COLO668 (cell line): Measurements from ENCODE around the gene ROGDI.

Source experiments
- DNase-seq: peaks from one replicate; lab custom pipeline; 2025; ENCODE audit not compliant: unreplicated experiment; lab: John Stamatoyannopoulos, UW

ROGDI gene

GRCh38 chr16:4814542-4815173, 12.2 kb upstream of the ROGDI start:
- no peak for DNase-seq

DNA sequence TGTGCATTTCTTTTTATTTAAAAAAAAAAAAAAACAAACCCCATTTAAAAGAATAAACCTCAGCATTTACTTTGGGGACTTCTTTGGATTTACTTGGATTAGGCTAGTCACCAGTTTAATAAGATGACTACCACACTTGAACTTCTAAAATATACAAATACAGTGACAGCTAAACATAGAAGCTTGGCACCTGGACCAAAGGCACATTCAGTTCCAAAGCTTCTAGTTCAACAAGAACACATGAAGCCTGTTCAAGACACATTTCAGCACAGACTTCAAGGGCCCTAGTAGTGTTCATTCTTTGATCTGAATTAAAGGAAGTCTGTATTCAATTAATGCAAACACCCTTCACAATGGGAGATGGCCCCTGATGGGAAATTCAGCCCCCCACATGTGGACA, 11.6 kb upstream of the ROGDI start:
- no peak for DNase-seq

GRCh38 chr16:4813251-4814003, 11.0 kb upstream of the ROGDI start:
- no peak for DNase-seq

GRCh38 chr16:4811773-4812172, 9.3 kb upstream of the ROGDI start:
- no peak for DNase-seq

DNA sequence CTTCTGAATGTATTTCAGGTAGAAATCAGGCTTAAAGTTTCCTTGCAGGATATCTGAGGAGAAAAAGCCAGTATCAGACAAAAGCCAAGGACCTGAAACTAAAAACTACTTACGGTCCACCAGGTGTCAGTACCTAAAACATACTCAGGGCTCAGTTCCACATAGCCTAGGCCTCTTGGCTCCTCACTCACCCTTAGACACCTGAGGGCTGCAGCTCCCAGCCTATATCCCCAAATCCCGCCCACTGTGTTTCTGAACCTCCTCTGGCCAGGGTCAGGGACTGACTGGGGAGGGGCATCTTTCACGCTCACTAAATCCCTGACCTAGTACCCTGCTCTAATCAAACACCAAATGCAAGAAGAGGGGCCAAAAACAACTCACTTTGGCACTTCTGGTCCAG, 8.8 kb upstream of the ROGDI start:
- DNase-seq, result no peak

- no peak for DNase-seq
Observed at GRCh38 chr16:4806280-4806679, 3.8 kb upstream of the ROGDI start.

DNA sequence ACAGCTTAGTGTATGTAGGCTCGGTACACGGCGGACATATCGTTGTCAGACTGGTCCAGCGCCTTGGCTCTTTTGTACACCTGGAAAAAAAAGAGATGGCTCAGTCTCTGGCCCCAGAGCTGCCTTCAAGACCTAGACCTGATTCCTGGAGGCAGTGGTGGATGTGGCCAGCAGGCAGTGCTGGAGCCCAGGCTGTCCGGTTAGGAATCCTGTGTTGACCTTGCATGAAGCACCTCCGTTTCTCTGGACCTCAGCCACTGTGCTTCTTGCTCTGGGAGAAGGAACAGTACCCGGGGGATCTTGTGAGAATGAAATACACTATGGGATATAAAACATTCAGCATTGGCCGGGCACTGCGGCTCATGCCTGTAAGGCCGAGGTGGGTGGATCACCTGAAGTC, 2.8 kb upstream of the ROGDI start:
- no peak for DNase-seq

DNA sequence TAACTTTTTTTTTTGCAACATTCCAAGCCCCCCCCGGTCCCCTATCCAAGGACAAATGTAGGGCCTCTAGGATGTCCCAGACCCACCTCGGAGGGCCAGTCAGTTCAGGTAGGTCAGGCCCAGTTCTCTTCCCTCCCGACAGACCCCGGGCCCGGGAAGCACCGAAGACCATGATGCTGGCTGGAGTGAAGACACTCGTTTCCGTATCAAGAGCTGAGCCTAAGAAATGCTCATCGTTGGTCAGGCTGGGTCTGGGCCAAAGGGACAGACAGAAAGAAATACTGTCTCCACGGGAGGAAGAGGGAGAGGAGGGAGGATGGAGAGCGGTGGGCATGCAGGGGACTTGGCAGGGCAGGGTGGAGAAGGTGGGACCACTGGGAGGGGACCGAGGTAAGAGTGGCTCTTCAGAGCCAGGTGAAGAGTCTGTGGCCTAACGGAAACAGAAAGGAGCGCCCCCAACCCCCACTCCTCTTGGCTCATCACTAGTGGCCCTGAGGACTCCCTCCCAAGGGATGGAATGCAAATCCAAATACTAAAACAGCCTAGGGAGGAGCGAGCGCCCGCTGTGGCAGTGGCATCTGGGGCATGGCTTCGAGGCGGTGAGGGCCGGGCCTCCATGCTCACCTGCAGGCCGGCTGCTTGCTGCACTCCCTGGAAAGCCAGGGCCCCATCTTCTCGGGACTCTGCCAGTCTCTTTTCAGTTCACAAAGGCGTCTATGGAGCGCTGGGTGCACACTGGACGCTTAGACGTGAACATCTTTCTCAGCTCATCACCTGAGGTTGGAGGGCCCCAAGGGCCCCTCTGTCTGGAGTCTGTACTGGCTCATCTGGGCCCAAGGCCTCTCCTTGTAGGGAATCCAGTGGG, 1.7 kb upstream of the ROGDI start:
- DNase-seq, result no peak

DNA sequence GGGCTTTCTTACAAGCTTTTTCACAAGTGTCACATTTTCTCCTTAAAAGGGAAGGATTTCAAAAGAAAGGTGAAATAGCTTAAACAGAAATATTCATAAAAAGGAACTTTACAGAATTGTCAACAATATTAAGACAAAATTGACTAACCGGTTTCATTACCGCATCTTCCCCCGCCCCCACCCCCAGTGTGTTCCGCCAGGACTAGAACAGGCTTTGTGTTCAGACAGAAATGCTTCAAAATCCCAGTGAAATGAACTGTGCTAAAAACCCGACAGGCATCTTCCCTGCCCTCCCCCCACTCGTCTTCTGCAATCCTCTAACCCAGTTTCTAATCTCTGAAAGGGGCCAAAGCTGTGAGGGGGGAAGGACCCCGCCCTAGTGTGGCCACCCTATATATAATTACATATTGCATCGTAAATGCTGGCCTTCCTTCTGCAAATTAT, 990 bp upstream of the ROGDI start:
- DNase-seq, result no peak

DNA sequence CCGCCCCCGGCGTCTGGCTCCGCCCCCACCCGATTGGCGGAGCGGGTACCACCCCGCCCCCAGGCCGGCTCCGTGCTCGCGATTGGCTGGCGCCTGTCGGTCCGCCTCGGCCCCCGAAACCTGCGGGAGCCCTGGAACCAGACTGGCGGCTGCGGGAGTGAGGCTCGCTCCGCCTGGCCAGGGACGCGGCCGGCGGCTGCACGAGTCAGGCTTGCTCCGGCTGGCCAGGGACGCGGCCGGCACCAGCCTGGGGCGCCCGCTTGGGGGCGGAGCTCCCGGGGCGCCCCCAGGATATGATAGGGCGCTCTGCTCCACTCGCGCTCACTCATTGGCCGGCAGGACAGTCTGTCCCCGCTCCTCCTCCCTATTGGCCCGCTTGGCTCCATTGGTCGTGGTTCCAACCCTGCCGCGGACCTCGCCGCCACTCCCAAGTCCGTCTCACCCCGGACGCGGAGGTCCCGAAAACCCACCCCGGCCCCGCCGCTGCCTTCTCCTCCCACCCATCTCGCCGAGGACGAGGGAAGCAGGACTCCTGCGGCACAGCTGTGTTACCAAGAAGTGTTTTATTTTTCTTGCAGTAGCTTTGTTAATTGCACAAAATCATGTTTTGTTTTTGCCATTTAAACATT, 340 bp upstream of the ROGDI start:
- peak; percentile 95 for DNase-seq

DNA sequence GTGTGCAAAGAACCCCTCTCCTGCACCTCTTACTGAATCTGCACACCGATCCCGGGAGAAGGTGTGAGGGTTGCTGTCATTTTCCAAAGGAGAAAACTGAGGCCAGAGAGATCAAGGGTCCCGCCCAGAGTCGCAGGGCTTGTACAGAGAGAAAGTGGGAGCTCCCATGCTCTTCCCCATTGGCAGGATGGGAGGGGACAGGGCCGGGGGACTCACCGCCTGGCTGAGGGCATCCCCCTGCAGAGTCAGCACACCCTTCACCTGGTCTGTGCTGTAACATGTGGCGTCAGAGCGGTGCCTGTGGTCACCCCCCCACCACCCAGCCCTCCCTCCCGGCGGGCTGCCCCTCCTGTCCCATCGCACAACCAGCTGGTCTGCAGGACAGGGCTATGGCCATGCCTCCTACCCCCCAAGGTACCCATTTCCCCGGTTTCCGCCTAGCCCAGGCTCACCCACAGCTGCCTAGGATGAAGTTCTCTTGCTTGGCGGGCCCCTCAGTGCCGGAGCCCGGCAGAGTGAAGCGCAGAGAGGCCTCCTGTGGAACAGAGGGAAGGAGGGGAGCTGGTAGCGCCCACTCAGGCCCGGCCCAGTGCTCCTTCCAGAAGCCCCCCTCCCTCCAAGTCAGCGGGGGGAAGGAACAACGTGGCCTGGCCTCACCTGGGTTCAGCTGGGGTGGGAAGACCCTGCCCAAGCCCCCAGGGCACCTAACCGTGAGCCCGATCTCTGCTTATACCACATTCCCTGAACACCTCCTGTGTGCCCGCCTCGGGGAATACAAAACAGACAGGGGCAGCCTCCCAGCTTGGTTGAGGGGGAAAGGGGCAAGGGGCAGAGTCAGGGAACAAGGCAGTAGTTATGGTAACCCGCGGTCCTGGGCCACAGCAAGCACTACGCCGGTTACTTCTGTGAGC, 1.1 kb downstream of the ROGDI start:
- DNase-seq, result no peak

- peak; percentile 88 for DNase-seq
Observed at GRCh38 chr16:4800290-4801041, 2.0 kb downstream of the ROGDI start.

GRCh38 chr16:4799171-4799855, 3.1 kb downstream of the ROGDI start:
- no peak for DNase-seq

DNA sequence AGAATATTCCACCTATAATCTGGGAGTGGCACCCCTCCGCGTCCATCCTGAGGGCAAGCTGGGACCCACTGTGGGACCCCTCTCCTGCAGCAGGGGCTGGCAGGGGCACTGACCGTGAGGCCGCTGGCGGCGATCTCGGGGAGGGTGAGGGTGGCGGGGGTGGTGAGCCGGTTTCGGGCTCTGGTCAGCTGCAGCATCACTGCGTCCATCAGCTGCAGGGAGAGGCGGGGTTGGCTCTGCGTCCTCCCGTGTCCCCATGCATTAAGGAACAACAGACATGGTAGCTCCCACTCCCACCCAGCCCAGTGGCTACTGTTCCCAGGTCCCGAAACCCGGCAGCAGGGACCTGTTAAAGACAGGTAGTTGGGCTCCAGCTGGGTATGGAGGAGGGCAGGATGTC, 4.0 kb downstream of the ROGDI start:
- DNase-seq, result no peak

GRCh38 chr16:4797805-4798252, 4.6 kb downstream of the ROGDI start:
- DNase-seq, result no peak

DNA sequence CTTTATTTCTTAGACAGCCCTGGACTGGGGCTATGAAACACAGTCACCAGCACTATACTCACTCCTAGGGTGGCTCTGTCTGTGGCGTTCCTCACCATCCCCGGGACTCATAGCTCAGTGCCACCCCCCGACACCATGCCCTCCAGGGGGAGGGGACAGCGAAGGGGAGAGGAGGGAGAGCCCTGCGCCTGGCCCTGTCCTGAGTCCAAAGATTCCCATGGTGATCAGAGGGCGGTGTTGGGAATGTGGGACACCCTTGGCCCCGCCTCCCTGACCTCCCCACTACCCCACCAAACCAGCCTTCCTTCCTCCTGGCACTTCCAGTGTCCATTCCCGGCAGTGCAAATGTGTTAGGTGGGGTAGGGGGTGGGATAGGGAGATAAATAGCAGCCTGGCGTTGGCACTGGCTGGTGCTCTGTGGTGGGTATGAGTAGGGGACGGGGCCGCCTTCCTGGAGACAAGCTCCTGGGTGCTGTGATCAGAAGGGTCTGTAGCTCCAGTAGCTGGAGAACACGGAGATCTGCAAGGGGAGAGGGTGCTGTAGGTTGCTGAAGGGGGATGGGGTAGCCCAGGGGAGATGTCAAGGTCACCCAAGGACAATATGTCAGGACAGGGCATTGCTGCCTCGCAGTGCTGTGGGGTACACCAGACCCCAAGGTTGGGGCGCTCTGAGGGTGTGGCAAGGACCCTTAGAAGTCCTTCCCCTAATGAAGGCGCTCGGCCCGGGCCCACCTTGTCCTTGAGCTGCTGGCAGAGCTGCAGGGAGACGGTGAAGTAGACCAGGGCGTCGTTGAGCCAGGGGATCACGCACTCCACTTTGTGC, 5.2 kb downstream of the ROGDI start:
- DNase-seq, result no peak

- peak; percentile 54 for DNase-seq
Observed at GRCh38 chr16:4795828-4796572, 6.4 kb downstream of the ROGDI start.
